GM23248 (cell line): ENCODE measurements around the gene PRPSAP2. TPM values are rescaled to one million over a fixed set of nuclear protein-coding genes. Genes with fewer than 3 reads are reported as not detected.
A peak's percentile ranks its signal among the peaks of the same experiment; 100 is the strongest.
"Not testable (repeated sequence)": the region's sequence is repeated elsewhere in the genome, so short reads cannot be mapped to it uniquely, and the experiment has no call there.

ENCODE experiments used
- DNase-seq: peaks from one replicate; pipeline ENCODE4 v3.0.0-alpha.2; 2015
- H2AFZ ChIP-seq: fragments of 200-600 bp; sonication (generic); 2 replicates; pipeline ENCODE4 v1.6.1; 2016; ENCODE audit warnings: antibody characterized with exemption
- H3F3A ChIP-seq: fragments of 200-600 bp; sonication (generic); 2 replicates; pipeline ENCODE4 v1.6.1; 2016; ENCODE audit warnings: mild to moderate bottlenecking, antibody characterized with exemption, mixed run types; ENCODE audit not compliant: insufficient read depth
- H3K27ac ChIP-seq: fragments of 200-600 bp; sonication (generic); 2 replicates; pipeline ENCODE4 v1.5.1; 2016; ENCODE audit warnings: mild to moderate bottlenecking
- H3K27me3 ChIP-seq: fragments of 200-600 bp; sonication (generic); replicated peaks from 2 replicates; pipeline ENCODE4 v1.6.1; 2016; ENCODE audit warnings: mild to moderate bottlenecking; ENCODE audit not compliant: insufficient read depth
- H3K36me3 ChIP-seq: fragments of 200-600 bp; sonication (generic); 2 replicates; pipeline ENCODE4 v1.6.1; 2016; ENCODE audit warnings: low read depth, mild to moderate bottlenecking
- H3K4me1 ChIP-seq: fragments of 200-600 bp; sonication (generic); 2 replicates; pipeline ENCODE4 v1.6.1; 2016; ENCODE audit warnings: mild to moderate bottlenecking; ENCODE audit not compliant: insufficient read depth
- H3K4me2 ChIP-seq: fragments of 200-600 bp; sonication (generic); one replicate; pipeline ENCODE4 v1.6.1; 2016; ENCODE audit warnings: mild to moderate bottlenecking; ENCODE audit not compliant: unreplicated experiment
- H3K4me3 ChIP-seq: fragments of 200-600 bp; sonication (generic); 2 replicates; pipeline ENCODE4 v1.5.1; 2016; ENCODE audit warnings: mild to moderate bottlenecking
- H3K79me2 ChIP-seq: fragments of 200-600 bp; sonication (generic); 2 replicates; pipeline ENCODE4 v1.6.1; 2016; ENCODE audit warnings: mild to moderate bottlenecking; ENCODE audit not compliant: insufficient read depth
- H3K9ac ChIP-seq: fragments of 200-600 bp; sonication (generic); 2 replicates; pipeline ENCODE4 v1.6.1; 2016; ENCODE audit warnings: mild to moderate bottlenecking
- H3K9me2 ChIP-seq: fragments of 200-600 bp; sonication (generic); 2 replicates; pipeline ENCODE4 v1.6.1; 2016; ENCODE audit warnings: mixed run types, mild to moderate bottlenecking, moderate library complexity; ENCODE audit not compliant: insufficient read depth
- H3K9me3 ChIP-seq: fragments of 200-600 bp; sonication (generic); one replicate; pipeline ENCODE4 v1.6.1; 2017; ENCODE audit warnings: low read depth
- H4K20me1 ChIP-seq: fragments of 200-600 bp; sonication (generic); 2 replicates; pipeline ENCODE4 v1.6.0; 2016; ENCODE audit not compliant: insufficient read depth
- EZH2 ChIP-seq: fragments of 200-600 bp; sonication (generic); IDR thresholded peaks from 2 replicates; pipeline ENCODE4 v1.6.1; 2018; ENCODE audit warnings: antibody characterized with exemption, mild to moderate bottlenecking; ENCODE audit not compliant: insufficient read depth, poor library complexity, severe bottlenecking
- EZH2phosphoT487 ChIP-seq: fragments of 200-600 bp; sonication (generic); IDR thresholded peaks from 2 replicates; pipeline ENCODE4 v1.6.1; 2018; ENCODE audit warnings: antibody characterized with exemption, moderate library complexity, mild to moderate bottlenecking, low read depth; ENCODE audit not compliant: insufficient read depth
- WGBS, 2 experiments: methylation state at CpG; one replicate each; pipeline ENCODE4 v1.1.6; 2015 to 2017; ENCODE audit warnings: low lambda C conversion rate in 2 of 2, low coverage in 1 of 2; ENCODE audit errors: missing lambda C conversion rate in 2 of 2; 5-methylcytosine and 5-hydroxymethylcytosine counted together
- in situ Hi-C: fragments of 300-500 bp; cut with MboI; formaldehyde crosslinking; loops from 2 replicates; pipeline ENCODE4 v1.15.0; 2020
- polyA plus RNA-seq: library from polyadenylated mRNA; unstranded; fragments of >200 nt; fragmentation: Nextera tagmentation; extraction: Ambion mirVana; gene quantifications from 2 replicates; pipeline ENCODE4 v1.2.1, GENCODE V29; 2016
- total RNA-seq: library from RNA; depleted of rRNA; stranded (reverse); fragments of >200 nt; shearing (Covaris generic); gene quantifications from 2 replicates; pipeline ENCODE4 v1.2.3, GENCODE V29; 2014

PRPSAP2 gene
- total and polyA plus RNA-seq, 2 experiments from 2014 or later = 19.4 to 23.5 TPM

DNA sequence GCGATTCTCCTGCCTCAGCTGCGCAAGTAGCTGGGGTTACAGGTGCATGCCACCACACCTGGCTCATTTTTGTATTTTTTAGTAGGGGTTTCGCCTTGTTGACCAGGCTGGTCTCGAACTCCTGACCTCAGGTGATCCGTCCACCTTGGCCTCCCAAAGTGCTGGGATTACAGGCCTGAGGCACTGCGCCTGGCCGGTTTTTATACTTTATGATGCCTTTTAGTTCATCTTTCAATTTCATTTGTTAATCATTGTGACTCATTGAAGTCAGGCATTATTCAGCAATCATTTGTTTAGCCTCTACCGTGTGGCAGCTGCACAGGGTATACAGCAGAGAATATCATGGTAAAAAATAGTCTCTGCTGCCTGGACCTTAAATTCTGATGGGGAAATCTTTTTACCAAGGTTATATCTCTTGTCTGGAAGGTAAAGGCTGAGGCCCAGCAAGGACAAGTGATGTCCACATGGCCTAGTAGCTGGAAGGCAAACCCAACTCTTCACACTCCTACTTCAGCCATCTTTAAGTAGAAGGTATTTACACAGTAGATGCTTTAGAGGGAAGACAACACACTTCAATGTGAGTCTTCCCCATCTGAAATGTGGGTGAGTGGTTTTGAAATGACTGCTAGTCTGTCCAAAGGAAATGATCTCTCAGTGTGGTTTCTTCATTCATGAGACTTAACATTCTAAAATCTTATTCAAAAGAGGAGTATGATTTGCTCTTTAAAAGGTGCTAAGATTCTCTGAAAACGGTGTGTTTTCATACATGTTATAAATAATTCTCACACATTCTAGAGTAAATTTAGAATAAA lies 2.4 kb downstream of the PRPSAP2 start:
- H2AFZ ChIP-seq = no peak overlapping the region
- no peak overlapping the region for H3K9ac ChIP-seq
- H3K4me1 ChIP-seq = peaks cover 20% of the 10 kb centered on the region
- no peak for TF ChIP-seq EZH2phosphoT487
- no peak for TF ChIP-seq EZH2
- peak; percentile 53 for DNase-seq
- H3F3A ChIP-seq = peaks cover 16% of the 10 kb centered on the region
- H3K36me3 ChIP-seq = no peaks in the 10 kb centered on the region
- WGBS, 2 experiments = 83% methylated on average over 9 of the region's 9 CpGs
- H3K27ac ChIP-seq = peak overlapping the region; percentile 36
- no peaks in the 10 kb centered on the region for H3K9me3 ChIP-seq
- H3K27me3 ChIP-seq = no peaks in the 10 kb centered on the region
- in situ Hi-C loops = no loop called here
- H3K4me3 ChIP-seq = no peak overlapping the region
- no peak overlapping the region for H3K4me2 ChIP-seq
- peaks cover 54% of the 10 kb centered on the region for H3K79me2 ChIP-seq
- H3K9me2 ChIP-seq = no peaks in the 10 kb centered on the region
- H4K20me1 ChIP-seq = no peaks in the 10 kb centered on the region

DNA sequence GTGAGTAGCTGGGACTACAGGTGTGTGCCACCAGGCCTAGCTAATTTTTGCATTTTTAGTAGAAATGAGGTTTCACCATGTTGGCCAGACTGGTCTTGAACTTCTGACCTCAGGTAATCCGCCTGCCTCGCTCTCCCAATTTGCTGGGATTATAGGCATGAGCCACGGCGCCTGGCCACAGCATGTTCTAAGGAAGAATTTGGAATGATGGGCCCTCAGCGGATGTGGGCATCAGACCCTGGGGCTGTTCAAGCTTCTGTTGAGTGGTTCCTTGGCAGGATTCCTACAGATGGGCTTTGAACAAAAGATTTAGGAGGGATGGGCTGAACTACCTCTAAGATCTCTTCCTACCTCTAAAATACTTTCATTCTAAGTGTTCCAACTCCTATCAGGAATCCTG lies 4.1 kb downstream of the PRPSAP2 start:
- no peaks in the 10 kb centered on the region for H3K9me3 ChIP-seq
- no peaks in the 10 kb centered on the region for H3K9me2 ChIP-seq
- peaks cover 20% of the 10 kb centered on the region for H3K4me1 ChIP-seq
- H3K27ac ChIP-seq = no peak overlapping the region
- no peaks in the 10 kb centered on the region for H3K36me3 ChIP-seq
- no peaks in the 10 kb centered on the region for H3K27me3 ChIP-seq
- in situ Hi-C loops = no loop called here
- H4K20me1 ChIP-seq = no peaks in the 10 kb centered on the region
- DNase-seq = no peak
- H3K4me3 ChIP-seq = no peak overlapping the region
- peaks cover 7% of the 10 kb centered on the region; the same call in 1 of the 2 replicates for H3F3A ChIP-seq
- peaks cover 53% of the 10 kb centered on the region for H3K79me2 ChIP-seq
- H3K9ac ChIP-seq = no peak overlapping the region
- 79 to 80% methylated on average over 5 of the region's 5 CpGs for WGBS, 2 experiments
- H3K4me2 ChIP-seq = no peak overlapping the region
- no peak overlapping the region for H2AFZ ChIP-seq
- TF ChIP-seq EZH2 (no peak), EZH2phosphoT487 (no peak)

DNA sequence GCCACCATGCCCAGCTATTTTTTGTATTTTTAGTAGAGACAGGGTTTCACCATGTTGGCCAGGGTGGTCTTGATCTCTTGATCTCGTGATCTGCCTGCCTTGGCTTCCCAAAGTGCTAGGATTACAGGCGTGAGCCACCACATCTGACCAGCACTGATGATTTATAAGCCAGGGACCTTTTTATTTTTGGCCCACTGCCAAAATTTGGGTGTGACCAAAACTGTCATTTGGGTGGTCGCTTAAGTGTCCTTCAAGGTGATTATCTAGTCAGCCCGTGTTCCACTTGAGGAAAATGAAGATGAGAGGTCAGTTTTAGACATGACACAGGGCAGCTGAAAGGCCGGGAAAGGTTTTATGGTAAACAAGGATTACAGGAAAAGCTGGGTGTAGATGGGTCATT lies 7.1 kb downstream of the PRPSAP2 start:
- H3K9me2 ChIP-seq, H3K4me3 ChIP-seq, H4K20me1 ChIP-seq, in situ Hi-C loops, H3K36me3 ChIP-seq, H3K9ac ChIP-seq, H3K27me3 ChIP-seq, H3K4me1 ChIP-seq, H3K4me2 ChIP-seq, H3K9me3 ChIP-seq, DNase-seq, H3F3A ChIP-seq, H2AFZ ChIP-seq, H3K27ac ChIP-seq: not testable (repeated sequence)
- peaks cover 48% of the 10 kb centered on the region for H3K79me2 ChIP-seq
- 57 to 60% methylated on average over 5 of the region's 5 CpGs for WGBS, 2 experiments

DNA sequence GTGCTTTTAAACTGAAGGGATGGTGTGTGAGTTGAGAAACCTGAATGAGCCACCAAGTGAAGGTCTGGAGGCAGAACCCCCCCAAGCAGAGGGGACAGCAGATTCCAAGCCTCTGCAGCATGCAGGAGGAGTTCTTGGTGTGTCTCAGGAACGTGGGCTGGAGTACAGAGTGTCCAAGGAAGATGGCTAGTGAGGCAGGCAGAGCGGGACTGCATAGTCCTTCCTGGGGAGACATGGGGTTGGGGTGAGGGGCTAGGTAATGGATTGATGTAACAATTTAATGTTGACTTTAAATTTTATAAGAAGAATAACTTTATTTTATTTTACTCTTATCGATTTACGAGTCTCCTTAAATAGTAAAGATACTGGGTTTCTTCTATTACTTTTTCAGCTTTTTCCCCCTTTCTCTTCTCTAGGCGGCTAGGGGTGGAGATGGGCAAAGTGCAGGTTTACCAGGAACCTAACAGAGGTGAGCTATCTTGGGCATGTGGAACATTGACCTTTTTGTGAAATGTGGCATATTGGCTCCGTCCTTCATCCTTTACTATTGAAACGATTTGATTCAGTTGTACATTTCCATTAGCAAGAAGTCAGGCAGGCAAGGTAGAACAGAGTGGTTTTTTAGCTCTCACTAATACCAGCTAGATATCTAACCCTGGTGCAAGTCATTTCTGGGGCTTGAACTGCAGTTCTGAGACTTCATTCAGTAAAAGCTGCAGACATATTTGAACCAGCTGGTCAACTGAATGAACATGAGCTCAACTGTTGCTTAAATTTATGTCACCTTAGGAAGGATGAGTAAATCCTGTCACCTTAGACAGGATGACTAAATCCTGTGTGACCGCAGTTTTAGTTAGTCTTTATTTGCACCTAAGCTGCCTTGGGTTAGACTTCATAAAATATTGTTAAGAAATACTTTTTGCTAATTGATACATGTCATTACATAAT lies 9.2 kb downstream of the PRPSAP2 start:
- H3F3A ChIP-seq = no peaks in the 10 kb centered on the region
- TF ChIP-seq EZH2 (no peak), EZH2phosphoT487 (no peak)
- H3K36me3 ChIP-seq = peaks cover 7% of the 10 kb centered on the region; the same call in 1 of the 2 replicates
- H3K9me3 ChIP-seq = no peaks in the 10 kb centered on the region
- no peak overlapping the region for H3K9ac ChIP-seq
- in situ Hi-C loops = no loop called here
- H3K4me1 ChIP-seq = no peaks in the 10 kb centered on the region
- no peaks in the 10 kb centered on the region for H3K27me3 ChIP-seq
- WGBS, 2 experiments = 85% methylated on average over 8 of the region's 8 CpGs
- no peak for DNase-seq
- peaks cover 28% of the 10 kb centered on the region for H3K79me2 ChIP-seq
- no peak overlapping the region for H3K4me2 ChIP-seq
- H2AFZ ChIP-seq = no peak overlapping the region
- no peaks in the 10 kb centered on the region for H3K9me2 ChIP-seq
- H4K20me1 ChIP-seq = no peaks in the 10 kb centered on the region
- no peak overlapping the region for H3K4me3 ChIP-seq
- no peak overlapping the region for H3K27ac ChIP-seq
